Endodermal cell (in vitro differentiated cells): ENCODE measurements around the gene OTUD3. TPM values are rescaled to one million over a fixed set of nuclear protein-coding genes. Genes with fewer than 3 reads are reported as not detected.
A peak's percentile ranks its signal among the peaks of the same experiment; 100 is the strongest.

Source experiments
- DNase-seq: peaks from one replicate; pipeline ENCODE4 v3.0.0-alpha.2; 2017
- H3K27ac ChIP-seq: 2 replicates; pipeline ENCODE4 v1.5.1; 2013; ENCODE audit warnings: mild to moderate bottlenecking, low read depth, low read length, moderate library complexity
- H3K27me3 ChIP-seq: 2 replicates; pipeline ENCODE4 v1.6.1; 2013; ENCODE audit warnings: mild to moderate bottlenecking, low read length, moderate library complexity; ENCODE audit not compliant: insufficient read depth, control insufficient read depth, poor library complexity, severe bottlenecking
- H3K36me3 ChIP-seq: 2 replicates; pipeline ENCODE4 v1.7.0; 2013; ENCODE audit warnings: mild to moderate bottlenecking, low read length, moderate library complexity; ENCODE audit not compliant: control insufficient read depth, insufficient read depth
- H3K4me1 ChIP-seq: one replicate; pipeline ENCODE4 v1.7.0; 2013; ENCODE audit warnings: low read length; ENCODE audit not compliant: control insufficient read depth, insufficient read depth
- H3K4me3 ChIP-seq: 2 replicates; pipeline ENCODE4 v1.5.1; 2013; ENCODE audit warnings: mild to moderate bottlenecking, low read length, moderate library complexity
- H3K9ac ChIP-seq: 2 replicates; pipeline ENCODE4 v1.6.1; 2013; ENCODE audit warnings: mild to moderate bottlenecking, low read length, moderate library complexity; ENCODE audit not compliant: poor library complexity, severe bottlenecking; ENCODE audit errors: extremely low read depth
- H3K9me3 ChIP-seq: 2 replicates; pipeline ENCODE4 v1.6.1; 2013; ENCODE audit warnings: mild to moderate bottlenecking, low read length, moderate library complexity; ENCODE audit not compliant: control insufficient read depth
- H3K27ac Mint-ChIP-seq: 2 replicates; pipeline ENCODE4 v1.8.0; 2020; ENCODE audit warnings: mixed read lengths
- H3K27me3 Mint-ChIP-seq: 2 replicates; pipeline ENCODE4 v1.8.0; 2021; ENCODE audit warnings: mild to moderate bottlenecking, mixed read lengths; ENCODE audit not compliant: insufficient read depth
- H3K36me3 Mint-ChIP-seq: 2 replicates; pipeline ENCODE4 v1.8.0; 2020; ENCODE audit warnings: low read depth, mixed read lengths
- H3K4me1 Mint-ChIP-seq: 2 replicates; pipeline ENCODE4 v1.8.0; 2020; ENCODE audit warnings: mixed read lengths
- H3K4me3 Mint-ChIP-seq: 2 replicates; pipeline ENCODE4 v1.8.0; 2020; ENCODE audit warnings: mild to moderate bottlenecking, moderate library complexity, mixed read lengths
- H3K9me3 Mint-ChIP-seq: 2 replicates; pipeline ENCODE4 v1.8.0; 2020; ENCODE audit warnings: mild to moderate bottlenecking, mixed read lengths
- CTCF ChIP-seq: fragments of 200-600 bp; sonication (generic); conservative IDR thresholded peaks from 2 replicates; pipeline ENCODE4 v1.5.0; 2021; ENCODE audit warnings: antibody characterized with exemption, mild to moderate bottlenecking
- WGBS, 2 experiments: methylation state at CpG; one replicate each; pipeline versions ENCODE4 v1.1.5 to v1.1.7; 2013; ENCODE audit warnings: missing lambda C conversion rate in 2 of 2, mixed read lengths in 1 of 2; ENCODE audit not compliant: insufficient coverage in 1 of 2, insufficient read length in 1 of 2; 5-methylcytosine and 5-hydroxymethylcytosine counted together
- total RNA-seq, 2 donors: library from RNA; stranded (reverse); fragmentation: NEBNext Ultra II Directional in 1 of 2; extraction: Animal tissue kit (Norgen Biotek cat#: 25700) in 1 of 2; gene quantifications; 2 replicates in 1 of 2; 3 replicates in 1 of 2; pipeline ENCODE4 v1.2.1, GENCODE V29; 2021

Gene OTUD3
- total RNA-seq, 2 donors from 2014 or later, result 14.5 to 25.0 TPM

DNA sequence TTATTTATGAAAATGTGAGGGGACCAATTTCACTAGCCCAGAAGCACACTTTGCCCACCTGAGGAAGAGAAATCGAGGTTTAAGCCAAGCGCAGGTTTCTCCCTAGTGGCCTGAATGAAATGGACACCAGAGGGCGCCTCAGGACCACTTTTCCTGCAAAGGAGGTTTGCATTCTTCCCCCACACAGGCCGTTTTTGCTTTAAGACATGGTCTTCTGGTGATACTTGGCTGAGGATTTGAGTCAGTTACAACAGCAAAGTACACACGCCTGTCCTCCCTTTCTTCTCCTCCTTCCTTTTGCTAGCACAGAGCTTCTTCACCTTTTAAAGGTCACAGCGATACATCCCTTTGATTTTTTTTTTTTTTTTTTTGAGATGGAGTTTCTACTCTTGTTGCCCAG is 35.9 kb downstream of the OTUD3 start:
- TF ChIP-seq CTCF, result peak; percentile 96
- DNase-seq, result peak; percentile 93
- Histone ChIP-seq H3K36me3 (peaks cover 17% of the 10 kb centered on the region), H3K27ac (no peak overlapping the region), H3K9ac (no peak overlapping the region), H3K27me3 (no peaks in the 10 kb centered on the region), H3K9me3 (no peaks in the 10 kb centered on the region), H3K4me3 (no peak overlapping the region), H3K4me1 (no peaks in the 10 kb centered on the region)
- Mint-ChIP-seq H3K4me3 (no peak overlapping the region), H3K36me3 (peaks cover 23% of the 10 kb centered on the region), H3K4me1 (peaks cover 2% of the 10 kb centered on the region), H3K27ac (no peak overlapping the region), H3K27me3 (peaks cover 3% of the 10 kb centered on the region), H3K9me3 (no peaks in the 10 kb centered on the region)
- 33 to 35% methylated on average over 3 to 6 of the region's 6 CpGs for WGBS, 2 experiments

GRCh38 chr1:19920132-19920710 is 38.0 kb downstream of the OTUD3 start:
- 92 to 96% methylated on average over 15 to 19 of the region's 19 CpGs for WGBS, 2 experiments
- H3K4me3 Mint-ChIP-seq, result no peak overlapping the region
- no peaks in the 10 kb centered on the region for H3K4me1 ChIP-seq
- peaks cover under 1% of the 10 kb centered on the region for H3K36me3 ChIP-seq
- no peak for DNase-seq
- TF ChIP-seq CTCF, result no peak
- H3K9me3 ChIP-seq, result no peaks in the 10 kb centered on the region
- no peak overlapping the region for H3K4me3 ChIP-seq
- no peaks in the 10 kb centered on the region for H3K27me3 ChIP-seq
- H3K4me1 Mint-ChIP-seq, result peaks cover 2% of the 10 kb centered on the region
- peaks cover 3% of the 10 kb centered on the region for H3K27me3 Mint-ChIP-seq
- no peak overlapping the region for H3K27ac ChIP-seq
- H3K9ac ChIP-seq, result no peak overlapping the region
- H3K9me3 Mint-ChIP-seq, result no peaks in the 10 kb centered on the region
- H3K27ac Mint-ChIP-seq, result no peak overlapping the region
- H3K36me3 Mint-ChIP-seq, result peaks cover 2% of the 10 kb centered on the region

DNA sequence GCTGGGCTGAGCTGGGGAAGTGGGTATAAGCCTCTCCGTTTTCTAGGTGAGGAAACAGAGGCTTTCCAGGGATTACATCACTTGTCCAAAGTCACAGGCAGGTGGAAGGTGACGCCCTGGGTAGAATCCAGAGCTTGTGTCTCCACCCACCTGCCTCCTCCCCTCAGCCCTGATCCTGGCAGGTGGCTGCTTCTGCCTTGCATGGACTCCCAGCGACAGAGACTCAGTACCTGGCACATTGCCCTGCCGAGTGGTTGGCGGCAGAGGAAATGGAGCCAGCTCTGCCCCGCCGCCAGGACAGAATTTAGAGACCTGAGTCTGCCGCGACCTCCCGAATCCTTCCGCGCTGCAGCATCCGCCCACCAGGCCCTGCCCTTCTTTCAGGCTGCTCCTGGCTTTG is 39.1 kb downstream of the OTUD3 start:
- Mint-ChIP-seq H3K27me3 (peaks cover 3% of the 10 kb centered on the region), H3K9me3 (peaks cover under 1% of the 10 kb centered on the region), H3K4me1 (peaks cover 2% of the 10 kb centered on the region), H3K36me3 (no peaks in the 10 kb centered on the region), H3K27ac (no peak overlapping the region), H3K4me3 (no peak overlapping the region)
- H3K27me3 ChIP-seq, result no peaks in the 10 kb centered on the region
- H3K9me3 ChIP-seq, result no peaks in the 10 kb centered on the region
- no peaks in the 10 kb centered on the region for H3K4me1 ChIP-seq
- WGBS, 2 experiments, result 93 to 95% methylated on average over 11 to 13 of the region's 13 CpGs
- H3K36me3 ChIP-seq, result no peaks in the 10 kb centered on the region
- H3K4me3 ChIP-seq, result no peak overlapping the region
- no peak overlapping the region for H3K27ac ChIP-seq
- H3K9ac ChIP-seq, result no peak overlapping the region
- TF ChIP-seq CTCF, result no peak
- DNase-seq, result peak; percentile 46
